PFSK-1 (cell line): ENCODE data around the gene HNF1B.

Experiments used
- POLR2AphosphoS5 ChIP-seq: IDR thresholded peaks from 2 replicates; pipeline ENCODE4 v1.6.1; 2012; ENCODE audit warnings: low read depth, mild to moderate bottlenecking, control low read depth, low read length, moderate library complexity
- SIN3A ChIP-seq: IDR thresholded peaks from 2 replicates; pipeline ENCODE4 v1.6.1; 2012; ENCODE audit warnings: mild to moderate bottlenecking, low read length, moderate library complexity, borderline replicate concordance; ENCODE audit not compliant: insufficient read depth
- TAF1 ChIP-seq: IDR thresholded peaks from 2 replicates; pipeline ENCODE4 v1.6.1; 2012; ENCODE audit warnings: low read length, control low read depth, borderline replicate concordance; ENCODE audit not compliant: insufficient read depth

- TF ChIP-seq POLR2AphosphoS5, result no peak
- TF ChIP-seq TAF1, result no peak
- no peak for TF ChIP-seq SIN3A
Measured at GRCh38 chr17:37657202-37657601, 87.7 kb downstream of the HNF1B start.
